GM19099 (cell line): ENCODE measurements around the gene FES.

Experiments
- POLR2A ChIP-seq: IDR thresholded peaks from 3 replicates; pipeline ENCODE4 v1.6.1; 2011; ENCODE audit warnings: low read depth; ENCODE audit not compliant: insufficient read length; ENCODE audit errors: extremely low read depth

FES gene

GRCh38 chr15:90907838-90908507 lies 23.7 kb downstream of the FES start:
- TF ChIP-seq POLR2A: no peak

DNA sequence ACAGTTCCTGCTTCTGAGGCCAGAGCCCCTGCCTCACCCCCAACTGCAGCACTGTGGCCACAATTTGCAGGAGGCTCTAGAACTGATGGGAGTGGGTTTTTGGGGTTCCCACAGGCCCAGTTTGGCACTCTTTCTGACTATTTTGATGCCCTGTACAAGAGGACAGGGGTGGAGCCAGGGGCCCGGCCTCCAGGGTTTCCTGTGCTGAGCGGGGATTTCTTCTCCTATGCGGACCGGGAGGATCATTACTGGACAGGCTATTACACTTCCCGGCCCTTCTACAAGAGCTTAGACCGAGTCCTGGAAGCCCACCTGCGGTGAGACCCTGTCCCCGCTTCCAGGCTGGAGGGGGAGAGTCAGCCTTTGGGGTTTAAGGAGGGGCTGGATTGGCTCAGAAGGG lies 25.7 kb downstream of the FES start:
- TF ChIP-seq POLR2A: no peak

GRCh38 chr15:90910441-90911301 lies 26.4 kb downstream of the FES start:
- no peak for TF ChIP-seq POLR2A

- no peak for TF ChIP-seq POLR2A
Observed at GRCh38 chr15:90911302-90911623, 27.0 kb downstream of the FES start.

DNA sequence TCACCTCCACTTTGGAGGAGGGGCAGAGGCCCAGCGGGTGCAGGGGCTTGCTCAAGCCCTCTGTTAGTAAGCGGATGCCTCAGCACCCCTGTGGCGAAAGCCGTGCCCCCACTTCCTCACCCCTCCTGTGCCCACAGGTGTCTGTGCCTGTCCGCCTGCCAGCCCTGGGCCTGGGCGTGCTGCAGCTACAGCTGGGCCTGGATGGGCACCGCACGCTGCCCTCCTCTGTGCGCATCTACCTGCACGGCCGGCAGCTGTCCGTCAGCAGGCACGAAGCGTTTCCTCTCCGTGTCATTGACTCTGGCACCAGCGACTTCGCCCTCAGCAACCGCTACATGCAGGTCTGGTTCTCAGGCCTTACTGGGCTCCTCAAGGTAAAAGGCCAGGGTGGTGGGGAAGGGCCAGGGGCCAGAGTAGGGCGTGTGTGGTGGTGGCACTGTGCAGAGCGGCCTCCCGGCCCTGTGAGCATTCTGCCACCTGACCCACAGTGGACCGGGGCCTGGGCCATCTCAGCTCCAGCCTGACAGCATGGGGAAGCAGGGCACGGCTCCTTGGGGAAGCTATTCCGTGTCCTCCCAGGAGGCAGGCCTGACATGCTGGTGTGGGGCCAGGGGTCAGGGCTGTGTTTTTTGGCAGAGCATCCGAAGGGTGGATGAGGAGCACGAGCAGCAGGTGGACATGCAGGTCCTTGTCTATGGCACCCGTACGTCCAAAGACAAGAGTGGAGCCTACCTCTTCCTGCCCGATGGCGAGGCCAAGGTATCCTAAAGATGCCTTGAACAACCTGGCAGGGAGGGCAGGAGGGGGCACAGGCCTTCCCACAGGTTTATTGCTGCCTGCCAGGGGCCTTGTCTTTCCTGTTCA lies 27.8 kb downstream of the FES start:
- no peak for TF ChIP-seq POLR2A

GRCh38 chr15:90912770-90913075 lies 28.4 kb downstream of the FES start:
- no peak for TF ChIP-seq POLR2A

DNA sequence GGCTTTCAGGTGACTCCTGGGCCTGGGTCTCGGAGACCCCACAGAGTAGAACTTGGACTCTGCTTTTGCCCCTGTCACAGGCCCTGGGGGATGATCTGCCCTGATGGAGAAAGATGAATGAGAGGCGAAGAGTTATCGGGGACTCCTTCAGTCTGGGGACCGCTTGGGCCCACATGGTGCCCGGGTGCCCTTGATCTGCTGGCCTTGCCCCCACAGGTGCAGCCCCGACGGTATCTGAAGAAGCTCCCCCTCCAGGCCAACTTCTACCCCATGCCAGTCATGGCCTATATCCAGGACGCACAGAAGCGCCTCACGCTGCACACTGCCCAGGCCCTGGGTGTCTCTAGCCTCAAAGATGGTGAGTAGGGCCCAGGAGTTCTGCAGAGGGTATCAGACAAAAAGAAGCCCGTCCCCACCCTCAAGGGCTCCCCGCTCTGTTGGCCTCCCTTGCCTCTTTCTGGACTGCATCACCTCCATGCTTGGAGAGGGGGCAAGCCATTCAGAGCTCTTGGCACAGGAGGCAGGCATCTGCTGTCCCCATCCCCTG lies 29.2 kb downstream of the FES start:
- no peak for TF ChIP-seq POLR2A

- TF ChIP-seq POLR2A: no peak
Observed at GRCh38 chr15:90914305-90915080, 30.2 kb downstream of the FES start.

GRCh38 chr15:90915216-90915807 lies 31.0 kb downstream of the FES start:
- no peak for TF ChIP-seq POLR2A

DNA sequence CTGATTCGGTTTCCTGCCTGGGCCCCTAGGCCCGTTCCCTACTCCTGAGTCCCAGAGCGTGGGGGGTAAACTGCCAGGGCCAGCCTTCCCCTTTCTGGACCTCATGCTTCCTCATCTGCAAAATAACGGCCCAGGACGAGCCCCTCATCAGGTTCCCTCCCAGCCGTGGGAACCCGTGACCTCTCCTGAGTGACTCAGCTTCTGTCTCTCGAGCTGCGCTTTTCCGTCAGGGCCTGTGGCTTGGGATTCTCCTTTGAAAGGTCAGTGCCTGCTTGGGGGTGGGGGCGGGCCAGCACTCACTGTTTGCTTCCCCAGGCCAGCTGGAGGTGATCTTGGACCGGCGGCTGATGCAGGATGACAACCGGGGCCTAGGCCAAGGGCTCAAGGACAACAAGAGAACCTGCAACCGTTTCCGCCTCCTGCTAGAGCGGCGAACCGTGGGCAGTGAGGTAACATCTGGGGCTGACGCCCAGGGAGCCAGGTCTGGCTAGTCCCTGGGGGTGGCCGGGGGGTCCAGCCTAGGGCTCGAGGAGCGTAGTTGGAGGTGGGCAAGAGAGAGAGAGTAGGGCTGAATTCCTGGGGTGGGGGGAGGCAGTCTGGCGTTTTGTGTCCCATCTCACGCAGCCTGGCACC lies 31.6 kb downstream of the FES start:
- TF ChIP-seq POLR2A: no peak

DNA sequence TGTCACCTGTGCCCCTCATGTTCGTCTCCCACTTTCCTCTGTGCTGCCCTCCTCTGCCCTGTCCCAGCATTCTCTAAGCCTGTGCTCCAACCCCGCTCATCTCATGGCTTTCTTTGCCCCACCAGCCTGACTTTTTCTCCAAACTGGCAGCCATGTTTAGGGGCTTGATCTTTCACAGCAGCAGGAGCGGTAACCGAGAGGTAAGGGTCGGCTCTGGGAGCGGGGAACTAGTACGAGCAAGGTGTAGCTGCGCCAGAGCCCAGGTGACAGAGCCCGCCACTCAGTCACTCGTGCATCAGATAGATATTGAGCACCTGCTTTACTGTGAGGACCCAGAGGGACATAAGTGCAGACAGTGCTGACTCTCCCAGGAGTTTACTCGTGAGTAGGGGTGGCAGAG lies 32.2 kb downstream of the FES start:
- no peak for TF ChIP-seq POLR2A

DNA sequence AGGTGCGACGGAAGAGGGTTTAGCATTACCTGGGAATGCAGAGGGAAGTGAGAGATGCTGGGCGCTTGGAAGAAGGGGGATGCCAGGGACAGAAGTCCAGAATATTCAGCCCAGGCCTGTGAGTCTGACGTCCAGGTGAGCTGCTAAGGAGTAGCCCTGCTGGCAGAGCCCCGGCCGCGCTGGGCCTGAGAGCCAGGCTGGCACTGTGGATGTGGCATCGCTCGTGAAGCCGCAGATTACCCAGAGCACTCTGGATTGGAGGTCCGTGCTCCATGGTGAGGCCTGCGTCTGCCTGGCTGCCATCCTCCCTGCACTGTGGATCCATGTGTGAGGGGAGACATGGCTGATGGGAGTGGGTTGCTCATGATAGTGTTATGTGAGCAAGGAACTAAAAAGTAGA lies 33.3 kb downstream of the FES start:
- no peak for TF ChIP-seq POLR2A

GRCh38 chr15:90918034-90918788 lies 33.9 kb downstream of the FES start:
- no peak for TF ChIP-seq POLR2A
